ENCODE results near the gene ZNF583. TPM values are rescaled to one million over a fixed set of nuclear protein-coding genes. Genes with fewer than 3 reads are reported as not detected.

Gene ZNF583
- total and polyA plus RNA-seq, 2 of the 13 experiments (the other 11 are each of a cell fraction or from before 2014, with no cell fraction given): 0.65 to 5.3 TPM

DNA sequence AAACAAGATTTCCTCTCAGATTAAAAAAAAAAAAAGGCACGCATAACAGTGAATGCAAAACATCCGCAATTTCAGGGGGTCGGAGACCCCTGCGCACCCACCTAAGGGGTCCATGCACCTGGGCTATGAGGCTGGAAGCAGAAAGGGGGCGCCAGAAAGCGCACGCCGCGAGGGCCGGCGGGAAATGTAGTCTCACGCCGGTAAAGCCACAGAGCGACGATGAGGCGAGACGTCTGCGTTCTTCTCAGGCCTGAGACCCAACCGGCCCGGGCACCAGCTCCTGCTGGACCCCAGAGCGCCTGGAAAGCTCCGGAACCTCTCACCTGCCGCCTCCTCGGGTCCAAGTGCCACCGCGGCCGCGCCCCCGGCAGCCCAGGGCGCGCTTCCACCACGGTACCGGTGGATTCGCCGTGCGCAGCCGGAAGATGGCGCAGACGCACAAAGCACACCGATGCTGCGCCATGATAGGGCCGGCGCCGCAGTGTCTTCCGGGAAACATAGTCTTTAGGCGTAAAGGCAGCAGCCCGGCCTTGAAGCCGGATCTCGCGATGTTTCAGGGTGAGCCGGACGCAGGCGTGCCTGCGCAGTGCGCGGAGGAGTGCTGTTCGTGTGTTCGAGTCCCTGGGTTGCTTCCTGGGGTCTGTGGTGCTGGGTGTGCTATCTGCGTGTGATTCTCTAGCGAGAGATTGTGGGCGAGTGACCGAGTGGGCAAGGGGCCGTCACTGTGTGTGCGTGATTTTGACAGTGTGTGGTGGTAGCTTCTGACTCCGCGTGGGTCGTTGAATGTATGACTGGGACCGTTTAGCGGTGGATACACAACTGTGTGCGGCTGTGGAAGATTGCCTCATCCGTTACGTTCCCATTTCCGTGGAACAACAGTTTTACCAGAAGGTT is 10.8 kb upstream of the ZNF583 start, which contains the start of gene ZNF582 (continued):
- TF ChIP-seq, protein P1, sequence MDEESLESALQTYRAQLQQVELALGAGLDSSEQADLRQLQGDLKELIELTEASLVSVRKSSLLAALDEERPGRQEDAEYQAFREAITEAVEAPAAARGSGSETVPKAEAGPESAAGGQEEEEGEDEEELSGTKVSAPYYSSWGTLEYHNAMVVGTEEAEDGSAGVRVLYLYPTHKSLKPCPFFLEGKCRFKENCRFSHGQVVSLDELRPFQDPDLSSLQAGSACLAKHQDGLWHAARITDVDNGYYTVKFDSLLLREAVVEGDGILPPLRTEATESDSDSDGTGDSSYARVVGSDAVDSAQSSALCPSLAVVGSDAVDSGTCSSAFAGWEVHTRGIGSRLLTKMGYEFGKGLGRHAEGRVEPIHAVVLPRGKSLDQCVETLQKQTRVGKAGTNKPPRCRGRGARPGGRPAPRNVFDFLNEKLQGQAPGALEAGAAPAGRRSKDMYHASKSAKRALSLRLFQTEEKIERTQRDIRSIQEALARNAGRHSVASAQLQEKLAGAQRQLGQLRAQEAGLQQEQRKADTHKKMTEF (CRISPR knock-in tag; IDR thresholded peaks at IDR 0.05): peak; percentile 64
- TF ChIP-seq ZNF749 (CRISPR knock-in tag; IDR thresholded peaks at IDR 0.05; ENCODE audit: borderline replicate concordance) (no peak), SAP130 (CRISPR knock-in tag; IDR thresholded peaks at IDR 0.05; ENCODE audit: low read depth) (peak; percentile 53), ZBTB8A (CRISPR knock-in tag; IDR thresholded peaks at IDR 0.05; ENCODE audit: borderline replicate concordance, low read depth) (no peak), SUZ12 (IDR thresholded peaks at IDR 0.05; ENCODE audit: low read depth, low read length) (peak; percentile 35; the same call in 1 of the 2 replicates), ZNF615 (CRISPR knock-in tag; IDR thresholded peaks at IDR 0.05; ENCODE audit: borderline replicate concordance) (no peak), HNF4G (IDR thresholded peaks at IDR 0.05; ENCODE audit: borderline replicate concordance, low read depth, low read length) (no peak), HNF4G (CRISPR knock-in tag; IDR thresholded peaks at IDR 0.05; ENCODE audit: borderline replicate concordance, low read depth) (no peak), KDM6A (CRISPR knock-in tag; IDR thresholded peaks at IDR 0.05; ENCODE audit: low read depth) (no peak), ZSCAN29 (CRISPR knock-in tag; conservative IDR thresholded peaks at IDR 0.05) (no peak), PRPF4 (IDR thresholded peaks at IDR 0.05; ENCODE audit: low read depth, low read length, poor library complexity, severe bottlenecking) (no peak), ZNF704 (CRISPR knock-in tag; IDR thresholded peaks at IDR 0.05; ENCODE audit: borderline replicate concordance) (no peak), ZNF333 (CRISPR knock-in tag; IDR thresholded peaks at IDR 0.05; ENCODE audit: borderline replicate concordance) (0 out of 2 replicates have a peak, but pooled peaks have one; percentile 32), RFXAP (CRISPR knock-in tag; IDR thresholded peaks at IDR 0.05; ENCODE audit: borderline replicate concordance) (no peak), GMEB1 (CRISPR knock-in tag; IDR thresholded peaks at IDR 0.05; ENCODE audit: borderline replicate concordance) (peak; percentile 88), KDM3A (CRISPR knock-in tag; IDR thresholded peaks at IDR 0.05; ENCODE audit: low read depth) (no peak; the same call in 1 of the 2 replicates), RBAK (CRISPR knock-in tag; IDR thresholded peaks at IDR 0.05) (no peak), SYNCRIP (IDR thresholded peaks at IDR 0.05; ENCODE audit: insufficient read depth, low read depth, low read length) (no peak), BRD4 (CRISPR knock-in tag; IDR thresholded peaks at IDR 0.05) (no peak; the same call in 1 of the 2 replicates), ZSCAN20 (CRISPR knock-in tag; IDR thresholded peaks at IDR 0.05; ENCODE audit: borderline replicate concordance) (no peak), KDM4B (CRISPR knock-in tag; IDR thresholded peaks at IDR 0.05) (no peak), ZNF577 (CRISPR knock-in tag; IDR thresholded peaks at IDR 0.05; ENCODE audit: borderline replicate concordance, low read depth) (no peak), HHEX (CRISPR knock-in tag; IDR thresholded peaks at IDR 0.05) (no peak), TCF7 (IDR thresholded peaks at IDR 0.05; ENCODE audit: low read depth) (no peak), NFYB (CRISPR knock-in tag; IDR thresholded peaks at IDR 0.05) (peak; percentile 69)
- TF ChIP-seq, protein P2, sequence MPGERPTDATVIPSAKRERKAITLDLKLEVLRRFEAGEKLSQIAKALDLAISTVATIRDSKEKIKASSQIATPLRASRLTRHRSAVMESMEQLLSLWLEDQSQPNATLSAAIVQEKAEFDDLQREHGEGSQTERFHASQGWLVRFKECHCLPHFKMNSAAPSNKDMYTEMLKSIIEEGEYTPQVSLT (CRISPR knock-in tag; IDR thresholded peaks at IDR 0.05; ENCODE audit: borderline replicate concordance, low read depth): no peak

All from HepG2 (cell line).